Glutamatergic neuron (in vitro differentiated cells): Measurements from ENCODE around the gene ATP2B2. TPM values are rescaled to one million over a fixed set of nuclear protein-coding genes. Genes with fewer than 3 reads are reported as not detected.

Experiments used
- DNase-seq: peaks from one replicate; pipeline ENCODE4 v3.0.0; 2022
- H3K27ac Mint-ChIP-seq: one replicate; pipeline ENCODE4 v1.8.0; 2020; ENCODE audit warnings: mild to moderate bottlenecking, mixed read lengths, inconsistent platforms; ENCODE audit not compliant: unreplicated experiment
- H3K27me3 Mint-ChIP-seq: one replicate; pipeline ENCODE4 v1.8.0; 2020; ENCODE audit warnings: mild to moderate bottlenecking, moderate library complexity, mixed read lengths, inconsistent platforms; ENCODE audit not compliant: unreplicated experiment
- H3K36me3 Mint-ChIP-seq: one replicate; pipeline ENCODE4 v1.8.0; 2020; ENCODE audit warnings: mild to moderate bottlenecking, mixed read lengths, inconsistent platforms; ENCODE audit not compliant: unreplicated experiment
- H3K4me1 Mint-ChIP-seq: one replicate; pipeline ENCODE4 v1.8.0; 2020; ENCODE audit warnings: mild to moderate bottlenecking, low read depth, mixed read lengths, inconsistent platforms; ENCODE audit not compliant: unreplicated experiment
- H3K4me3 Mint-ChIP-seq: one replicate; pipeline ENCODE4 v1.8.0; 2020; ENCODE audit warnings: mild to moderate bottlenecking, mixed read lengths, inconsistent platforms; ENCODE audit not compliant: unreplicated experiment
- H3K9me3 Mint-ChIP-seq: one replicate; pipeline ENCODE4 v1.8.0; 2020; ENCODE audit warnings: mild to moderate bottlenecking, moderate library complexity, mixed read lengths, inconsistent platforms; ENCODE audit not compliant: unreplicated experiment
- CTCF ChIP-seq: fragments of 200-600 bp; sonication (generic); IDR thresholded peaks from one replicate; pipeline ENCODE4 v1.5.0; 2021; ENCODE audit not compliant: partially characterized antibody, unreplicated experiment
- total RNA-seq: library from RNA; stranded (reverse); fragmentation: NEBNext Ultra II Directional; extraction: Animal tissue kit (Norgen Biotek cat#: 25700); gene quantifications from one replicate; pipeline ENCODE4 v1.2.1, GENCODE V29; 2021; ENCODE audit not compliant: unreplicated experiment

ATP2B2 gene
- total RNA-seq, 1 donor from 2014 or later, result 31.2 TPM

GRCh38 chr3:10339376-10339955 lies 165.9 kb downstream of the ATP2B2 start:
- Mint-ChIP-seq H3K27ac (no peak overlapping the region), H3K27me3 (peaks cover 12% of the 10 kb centered on the region), H3K9me3 (peaks cover 11% of the 10 kb centered on the region), H3K4me3 (no peak overlapping the region), H3K36me3 (no peaks in the 10 kb centered on the region), H3K4me1 (peaks cover 18% of the 10 kb centered on the region)
- DNase-seq, result peak; percentile 67
- TF ChIP-seq CTCF, result no peak

GRCh38 chr3:10338591-10339353 lies 166.6 kb downstream of the ATP2B2 start:
- Mint-ChIP-seq H3K27me3 (peaks cover 16% of the 10 kb centered on the region), H3K4me3 (no peak overlapping the region), H3K27ac (no peak overlapping the region), H3K36me3 (no peaks in the 10 kb centered on the region), H3K9me3 (peaks cover 9% of the 10 kb centered on the region), H3K4me1 (peaks cover 15% of the 10 kb centered on the region)
- TF ChIP-seq CTCF, result no peak
- DNase-seq, result no peak

- no peak for TF ChIP-seq CTCF
- DNase-seq, result no peak
- H3K36me3 Mint-ChIP-seq, result no peaks in the 10 kb centered on the region
- H3K4me1 Mint-ChIP-seq, result peaks cover 11% of the 10 kb centered on the region
- H3K9me3 Mint-ChIP-seq, result peaks cover 6% of the 10 kb centered on the region
- H3K27ac Mint-ChIP-seq, result peak overlapping the region; percentile 52
- no peak overlapping the region for H3K4me3 Mint-ChIP-seq
- H3K27me3 Mint-ChIP-seq, result peaks cover 10% of the 10 kb centered on the region
Measured at GRCh38 chr3:10338164-10338470, 167.3 kb downstream of the ATP2B2 start.

GRCh38 chr3:10337323-10338163 lies 167.8 kb downstream of the ATP2B2 start:
- no peak overlapping the region for H3K27ac Mint-ChIP-seq
- TF ChIP-seq CTCF, result no peak
- H3K4me3 Mint-ChIP-seq, result no peak overlapping the region
- DNase-seq, result no peak
- peaks cover 10% of the 10 kb centered on the region for H3K27me3 Mint-ChIP-seq
- H3K36me3 Mint-ChIP-seq, result no peaks in the 10 kb centered on the region
- H3K4me1 Mint-ChIP-seq, result peaks cover 11% of the 10 kb centered on the region
- H3K9me3 Mint-ChIP-seq, result peaks cover 6% of the 10 kb centered on the region
